Measurements from ENCODE around the gene FAM186B. TPM values are rescaled to one million over a fixed set of nuclear protein-coding genes. Genes with fewer than 3 reads are reported as not detected.
"Not testable (repeated sequence)": the region's sequence is repeated elsewhere in the genome, so short reads cannot be mapped to it uniquely, and the experiment has no call there.

FAM186B gene
- total RNA-seq = 10 to 100 TPM; 54.9 to 68.6 TPM
- polyA plus RNA-seq (ENCODE audit: insufficient read depth, low read depth, low replicate concordance) = 178 TPM
- long read RNA-seq, donor 1 = 0 reads
- long read RNA-seq, donor 2 = 0 reads

GRCh38 chr12:49605539-49605938 is at the start of gene FAM186B:
Gene FAM186B (minus strand): TSS chr12:49605639. CDS start chr12:49605477, 162 bp downstream.
- H3K27ac ChIP-seq; H3K27me3 ChIP-seq; H3K4me3 ChIP-seq; H3K36me3 ChIP-seq (ENCODE audit: low read depth, missing control alignments); H3K9me3 ChIP-seq; DNase-seq; H3K4me1 ChIP-seq; intact Hi-C loops (cut with DNase I; ENCODE audit: low total_unique reads): not testable (repeated sequence)
- 95 to 97% methylated on average over 4 of the region's 4 CpGs for WGBS, 2 donors

GRCh38 chr12:49654715-49655114 is 49.3 kb upstream of the FAM186B start:
- no peak overlapping the region for H3K27ac ChIP-seq
- no peak overlapping the region for H3K4me3 ChIP-seq
- no peaks in the 10 kb centered on the region for H3K9me3 ChIP-seq
- 91 to 93% methylated on average over 5 of the region's 5 CpGs for WGBS, 2 donors
- no peaks in the 10 kb centered on the region for H3K36me3 ChIP-seq (ENCODE audit: low read depth, missing control alignments)
- DNase-seq = no peak
- no peak for TF ChIP-seq CTCF (IDR thresholded peaks at IDR 0.05)
- no peak for TF ChIP-seq POLR2A (IDR thresholded peaks at IDR 0.05)
- peaks cover 2% of the 10 kb centered on the region for H3K4me1 ChIP-seq
- no peaks in the 10 kb centered on the region for H3K27me3 ChIP-seq
- intact Hi-C loops (cut with DNase I; ENCODE audit: low total_unique reads) = no loop called here

- H3K9me3 ChIP-seq = no peaks in the 10 kb centered on the region
- H3K4me3 ChIP-seq = no peak overlapping the region
- H3K27me3 ChIP-seq = no peaks in the 10 kb centered on the region
- intact Hi-C loops (cut with DNase I; ENCODE audit: low total_unique reads) = no loop called here
- WGBS, 2 donors = 95 to 96% methylated on average over 4 of the region's 4 CpGs
- H3K4me1 ChIP-seq = no peaks in the 10 kb centered on the region
- DNase-seq = no peak
- no peak for TF ChIP-seq POLR2A (IDR thresholded peaks at IDR 0.05)
- no peaks in the 10 kb centered on the region for H3K36me3 ChIP-seq (ENCODE audit: low read depth, missing control alignments)
- H3K27ac ChIP-seq = no peak overlapping the region
Observed at GRCh38 chr12:49652921-49653520, 47.6 kb upstream of the FAM186B start.

- Histone ChIP-seq H3K36me3 (ENCODE audit: low read depth, missing control alignments) (no peaks in the 10 kb centered on the region), H3K27ac (no peak overlapping the region), H3K4me1 (peaks cover 8% of the 10 kb centered on the region), H3K27me3 (no peaks in the 10 kb centered on the region), H3K4me3 (no peak overlapping the region), H3K9me3 (no peaks in the 10 kb centered on the region)
- TF ChIP-seq CTCF (IDR thresholded peaks at IDR 0.05) (no peak), POLR2A (IDR thresholded peaks at IDR 0.05) (no peak)
- WGBS, 2 donors = 74 to 75% methylated on average over 8 of the region's 8 CpGs
- intact Hi-C loops (cut with DNase I; ENCODE audit: low total_unique reads) = no loop called here
- DNase-seq = no peak
Observed at GRCh38 chr12:49651855-49652254, 46.4 kb upstream of the FAM186B start.

- Histone ChIP-seq H3K9me3 (no peaks in the 10 kb centered on the region), H3K36me3 (ENCODE audit: low read depth, missing control alignments) (no peaks in the 10 kb centered on the region), H3K4me3 (no peak overlapping the region), H3K27me3 (no peaks in the 10 kb centered on the region), H3K27ac (no peak overlapping the region), H3K4me1 (peaks cover 8% of the 10 kb centered on the region)
- intact Hi-C loops (cut with DNase I; ENCODE audit: low total_unique reads) = no loop called here
- TF ChIP-seq POLR2A (IDR thresholded peaks at IDR 0.05) (no peak), CTCF (IDR thresholded peaks at IDR 0.05) (no peak)
- WGBS, 2 donors = 82 to 91% methylated on average over 5 of the region's 5 CpGs
- no peak for DNase-seq
Observed at GRCh38 chr12:49649892-49650291, 44.5 kb upstream of the FAM186B start.

- Histone ChIP-seq H3K9me3 (no peaks in the 10 kb centered on the region), H3K27me3 (no peaks in the 10 kb centered on the region), H3K36me3 (ENCODE audit: low read depth, missing control alignments) (no peaks in the 10 kb centered on the region), H3K4me1 (peaks cover 12% of the 10 kb centered on the region), H3K27ac (no peak overlapping the region), H3K4me3 (no peak overlapping the region)
- intact Hi-C loops (cut with DNase I; ENCODE audit: low total_unique reads) = no loop called here
- TF ChIP-seq POLR2A (IDR thresholded peaks at IDR 0.05) (no peak), CTCF (IDR thresholded peaks at IDR 0.05) (no peak)
- WGBS, 2 donors = 94 to 98% methylated on average over 10 to 11 of the region's 11 CpGs
- no peak for DNase-seq
Observed at GRCh38 chr12:49649445-49649844, 44.0 kb upstream of the FAM186B start.
